ENCODE data around the gene CHST11. TPM values are rescaled to one million over a fixed set of nuclear protein-coding genes. Genes with fewer than 3 reads are reported as not detected.

CHST11 gene
- total RNA-seq, 1 donor from 2014 or later: 7.7 TPM

DNA sequence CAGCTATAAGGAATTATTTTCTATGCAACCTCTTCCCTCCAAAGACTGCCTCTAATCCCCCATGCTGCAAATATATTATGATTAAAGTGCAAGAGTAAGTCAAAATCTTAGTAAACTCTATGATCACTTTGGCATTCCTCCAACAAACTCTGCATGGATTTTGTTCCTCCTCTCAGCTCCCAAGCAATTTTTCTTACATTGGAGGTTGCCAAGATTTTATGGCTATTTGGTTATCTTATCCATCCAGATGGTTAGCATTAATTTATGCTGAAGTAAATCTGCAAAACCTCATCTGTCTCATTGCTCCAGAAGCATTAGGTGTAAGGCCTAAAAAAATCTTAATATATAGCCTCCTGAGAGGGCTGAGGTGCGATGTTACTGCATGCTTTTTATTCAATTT, 228.1 kb downstream of the CHST11 start:
- no peaks in the 10 kb centered on the region for H3K9me3 Mint-ChIP-seq
- Histone ChIP-seq H3F3A (ENCODE audit: low read depth) (peaks cover 1% of the 10 kb centered on the region), H3K4me2 (no peak overlapping the region), H3K9ac (no peak overlapping the region), H3K9me3 (ENCODE audit: low read depth) (no peaks in the 10 kb centered on the region), H3K27ac (no peak overlapping the region), H3K4me1 (peaks cover under 1% of the 10 kb centered on the region), H3K36me3 (no peaks in the 10 kb centered on the region), H3K4me3 (no peak overlapping the region), H4K20me1 (ENCODE audit: low read depth) (no peaks in the 10 kb centered on the region), H2AFZ (replicated peaks) (no peak overlapping the region), H3K79me2 (ENCODE audit: low read depth) (no peaks in the 10 kb centered on the region), H3K27me3 (no peaks in the 10 kb centered on the region)
- H3K4me1 Mint-ChIP-seq: peaks cover 3% of the 10 kb centered on the region
- no peaks in the 10 kb centered on the region for H3K36me3 Mint-ChIP-seq
- H3K27ac Mint-ChIP-seq: no peak overlapping the region
- TF ChIP-seq, protein P1, sequence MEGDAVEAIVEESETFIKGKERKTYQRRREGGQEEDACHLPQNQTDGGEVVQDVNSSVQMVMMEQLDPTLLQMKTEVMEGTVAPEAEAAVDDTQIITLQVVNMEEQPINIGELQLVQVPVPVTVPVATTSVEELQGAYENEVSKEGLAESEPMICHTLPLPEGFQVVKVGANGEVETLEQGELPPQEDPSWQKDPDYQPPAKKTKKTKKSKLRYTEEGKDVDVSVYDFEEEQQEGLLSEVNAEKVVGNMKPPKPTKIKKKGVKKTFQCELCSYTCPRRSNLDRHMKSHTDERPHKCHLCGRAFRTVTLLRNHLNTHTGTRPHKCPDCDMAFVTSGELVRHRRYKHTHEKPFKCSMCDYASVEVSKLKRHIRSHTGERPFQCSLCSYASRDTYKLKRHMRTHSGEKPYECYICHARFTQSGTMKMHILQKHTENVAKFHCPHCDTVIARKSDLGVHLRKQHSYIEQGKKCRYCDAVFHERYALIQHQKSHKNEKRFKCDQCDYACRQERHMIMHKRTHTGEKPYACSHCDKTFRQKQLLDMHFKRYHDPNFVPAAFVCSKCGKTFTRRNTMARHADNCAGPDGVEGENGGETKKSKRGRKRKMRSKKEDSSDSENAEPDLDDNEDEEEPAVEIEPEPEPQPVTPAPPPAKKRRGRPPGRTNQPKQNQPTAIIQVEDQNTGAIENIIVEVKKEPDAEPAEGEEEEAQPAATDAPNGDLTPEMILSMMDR (IDR thresholded peaks at IDR 0.05): no peak
- TF ChIP-seq EZH2phosphoT487 (IDR thresholded peaks at IDR 0.05) (no peak), EZH2 (IDR thresholded peaks at IDR 0.05) (no peak)
- H3K4me3 Mint-ChIP-seq: no peak overlapping the region
- peaks cover 2% of the 10 kb centered on the region for H3K27me3 Mint-ChIP-seq (ENCODE audit: insufficient read depth, low read depth)
- DNase-seq (ENCODE audit: low spot score): no peak

DNA sequence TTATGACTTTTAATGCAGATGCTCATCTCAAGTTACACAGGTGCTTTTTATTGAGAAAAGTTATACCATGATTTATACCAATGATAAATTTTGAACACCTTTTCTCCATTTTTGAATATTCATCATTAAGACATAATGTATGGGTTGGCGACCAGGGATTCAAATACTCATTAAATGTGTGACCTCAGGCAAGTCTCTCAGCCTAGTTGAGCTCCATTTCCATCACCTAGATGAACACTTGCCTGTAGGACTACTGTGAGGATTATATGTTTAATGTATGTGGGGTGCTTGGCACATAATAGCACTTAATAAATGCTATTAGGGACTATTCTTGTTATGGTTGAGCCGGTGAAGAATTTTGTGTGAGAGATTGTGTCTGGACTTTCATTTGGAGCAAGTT, 228.6 kb downstream of the CHST11 start:
- H3K4me1 ChIP-seq: no peaks in the 10 kb centered on the region
- no peak overlapping the region for H3K9ac ChIP-seq
- no peak overlapping the region for H2AFZ ChIP-seq (replicated peaks)
- no peaks in the 10 kb centered on the region for H3K9me3 Mint-ChIP-seq
- H3F3A ChIP-seq (ENCODE audit: low read depth): no peaks in the 10 kb centered on the region
- no peak overlapping the region for H3K27ac Mint-ChIP-seq
- H3K79me2 ChIP-seq (ENCODE audit: low read depth): no peaks in the 10 kb centered on the region
- H3K27ac ChIP-seq: no peak overlapping the region
- H3K36me3 ChIP-seq: no peaks in the 10 kb centered on the region
- H4K20me1 ChIP-seq (ENCODE audit: low read depth): no peaks in the 10 kb centered on the region
- H3K36me3 Mint-ChIP-seq: no peaks in the 10 kb centered on the region
- no peaks in the 10 kb centered on the region for H3K9me3 ChIP-seq (ENCODE audit: low read depth)
- no peak overlapping the region for H3K4me3 ChIP-seq
- H3K4me2 ChIP-seq: no peak overlapping the region
- DNase-seq (ENCODE audit: low spot score): no peak
- H3K4me3 Mint-ChIP-seq: no peak overlapping the region
- no peaks in the 10 kb centered on the region for H3K27me3 ChIP-seq
- H3K27me3 Mint-ChIP-seq (ENCODE audit: insufficient read depth, low read depth): no peaks in the 10 kb centered on the region
- TF ChIP-seq EZH2 (IDR thresholded peaks at IDR 0.05) (no peak), EZH2phosphoT487 (IDR thresholded peaks at IDR 0.05) (no peak)
- TF ChIP-seq, protein P1 (IDR thresholded peaks at IDR 0.05): no peak
- H3K4me1 Mint-ChIP-seq: peaks cover 3% of the 10 kb centered on the region

DNA sequence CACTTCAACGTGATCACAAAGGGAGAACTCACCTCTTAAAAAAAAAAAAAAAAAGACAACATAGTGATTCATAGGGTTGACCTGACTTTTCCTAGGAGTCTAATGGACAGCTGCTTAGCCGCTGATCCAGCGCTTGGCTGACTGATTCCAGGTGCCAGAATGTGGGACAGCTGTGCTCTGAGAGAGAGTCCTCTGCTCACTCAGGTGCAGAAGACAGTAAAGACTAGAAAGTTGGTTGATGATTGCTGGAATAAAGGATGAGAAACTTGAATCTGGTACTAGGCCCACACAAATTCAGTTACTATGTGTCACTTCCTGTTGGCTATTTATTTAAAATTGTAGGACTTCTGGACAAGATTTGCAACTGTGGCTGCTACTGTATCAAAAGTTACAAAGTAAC, 229.4 kb downstream of the CHST11 start:
- Mint-ChIP-seq H3K36me3 (no peaks in the 10 kb centered on the region), H3K9me3 (peaks cover 2% of the 10 kb centered on the region), H3K4me3 (no peak overlapping the region), H3K27ac (no peak overlapping the region), H3K4me1 (peaks cover 3% of the 10 kb centered on the region), H3K27me3 (ENCODE audit: insufficient read depth, low read depth) (no peaks in the 10 kb centered on the region)
- Histone ChIP-seq H3K4me3 (no peak overlapping the region), H3K9me3 (ENCODE audit: low read depth) (no peaks in the 10 kb centered on the region), H3K27me3 (no peaks in the 10 kb centered on the region), H4K20me1 (ENCODE audit: low read depth) (no peaks in the 10 kb centered on the region), H3F3A (ENCODE audit: low read depth) (no peaks in the 10 kb centered on the region), H3K27ac (no peak overlapping the region), H3K36me3 (no peaks in the 10 kb centered on the region), H3K4me1 (no peaks in the 10 kb centered on the region), H3K9ac (no peak overlapping the region), H2AFZ (replicated peaks) (no peak overlapping the region), H3K79me2 (ENCODE audit: low read depth) (no peaks in the 10 kb centered on the region), H3K4me2 (no peak overlapping the region)
- DNase-seq (ENCODE audit: low spot score): no peak
- TF ChIP-seq, protein P1 (IDR thresholded peaks at IDR 0.05): no peak
- TF ChIP-seq EZH2 (IDR thresholded peaks at IDR 0.05) (no peak), EZH2phosphoT487 (IDR thresholded peaks at IDR 0.05) (no peak)

Measured in neural progenitor cell (in vitro differentiated cells).